ENCODE data around the gene MYH4. TPM values are rescaled to one million over a fixed set of nuclear protein-coding genes. Genes with fewer than 3 reads are reported as not detected.

The MYH4 gene
- total RNA-seq, 6 experiments from 2014 or later: 0.07 TPM; not detected in 5

DNA sequence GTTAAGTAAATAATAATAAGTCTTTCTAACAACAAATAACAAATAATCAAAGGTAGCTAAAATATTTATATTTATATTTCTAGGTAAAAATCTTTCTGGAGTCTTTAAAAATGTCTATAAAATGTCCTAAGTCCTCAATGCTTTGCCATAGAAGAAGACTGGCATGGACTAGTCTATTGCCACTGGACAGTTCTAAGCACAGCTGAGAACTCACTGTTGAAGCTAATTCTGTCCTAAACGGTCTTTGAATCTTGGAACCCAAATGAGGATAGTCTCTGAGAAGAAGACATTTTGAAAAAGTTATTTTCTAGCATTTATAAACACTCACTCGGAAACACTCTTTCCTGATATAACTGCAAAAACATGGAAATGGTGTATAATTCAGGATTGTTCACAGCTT is 48.1 kb downstream of the MYH4 start:
- no peaks in the 10 kb centered on the region for H3K9me3 ChIP-seq
- no peak overlapping the region for H3K4me3 ChIP-seq
- ATAC-seq: no peak
- intact Hi-C loops (cut with DNase I): no loop called here
- no peaks in the 10 kb centered on the region for H3K36me3 ChIP-seq
- WGBS (ENCODE audit: insufficient coverage, low coverage, low lambda C conversion rate, missing lambda C conversion rate): 43% methylated on average over 2 of the region's 2 CpGs
- TF ChIP-seq, protein P1, sequence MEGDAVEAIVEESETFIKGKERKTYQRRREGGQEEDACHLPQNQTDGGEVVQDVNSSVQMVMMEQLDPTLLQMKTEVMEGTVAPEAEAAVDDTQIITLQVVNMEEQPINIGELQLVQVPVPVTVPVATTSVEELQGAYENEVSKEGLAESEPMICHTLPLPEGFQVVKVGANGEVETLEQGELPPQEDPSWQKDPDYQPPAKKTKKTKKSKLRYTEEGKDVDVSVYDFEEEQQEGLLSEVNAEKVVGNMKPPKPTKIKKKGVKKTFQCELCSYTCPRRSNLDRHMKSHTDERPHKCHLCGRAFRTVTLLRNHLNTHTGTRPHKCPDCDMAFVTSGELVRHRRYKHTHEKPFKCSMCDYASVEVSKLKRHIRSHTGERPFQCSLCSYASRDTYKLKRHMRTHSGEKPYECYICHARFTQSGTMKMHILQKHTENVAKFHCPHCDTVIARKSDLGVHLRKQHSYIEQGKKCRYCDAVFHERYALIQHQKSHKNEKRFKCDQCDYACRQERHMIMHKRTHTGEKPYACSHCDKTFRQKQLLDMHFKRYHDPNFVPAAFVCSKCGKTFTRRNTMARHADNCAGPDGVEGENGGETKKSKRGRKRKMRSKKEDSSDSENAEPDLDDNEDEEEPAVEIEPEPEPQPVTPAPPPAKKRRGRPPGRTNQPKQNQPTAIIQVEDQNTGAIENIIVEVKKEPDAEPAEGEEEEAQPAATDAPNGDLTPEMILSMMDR (IDR thresholded peaks at IDR 0.05): no peak
- no peak for TF ChIP-seq POLR2A (IDR thresholded peaks at IDR 0.05)
- DNase-seq: no peak
- no peak overlapping the region for H3K27ac ChIP-seq
- no peaks in the 10 kb centered on the region for H3K27me3 ChIP-seq
- H3K4me1 ChIP-seq: no peaks in the 10 kb centered on the region

DNA sequence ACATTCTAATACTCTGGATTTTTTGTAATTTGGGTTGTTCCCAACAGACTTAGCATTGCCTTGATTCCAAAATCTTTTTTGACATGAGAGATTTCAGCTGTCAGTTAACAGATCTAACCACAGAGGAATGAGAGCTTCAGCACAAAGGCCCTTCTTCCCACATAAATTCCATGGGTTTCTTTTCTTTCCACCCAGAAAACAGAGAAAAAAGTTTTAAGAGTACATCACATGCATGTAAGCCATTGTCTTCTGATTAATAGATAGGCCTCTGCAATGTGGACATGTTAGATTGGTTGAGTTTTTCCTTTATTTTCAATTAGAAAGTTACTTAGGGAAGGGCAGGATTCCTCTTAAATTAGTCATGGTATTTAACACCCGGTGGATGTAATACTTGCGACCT is 48.5 kb downstream of the MYH4 start:
- no peak for ATAC-seq
- no peaks in the 10 kb centered on the region for H3K36me3 ChIP-seq
- 67% methylated on average over 2 of the region's 2 CpGs for WGBS (ENCODE audit: insufficient coverage, low coverage, low lambda C conversion rate, missing lambda C conversion rate)
- no peak overlapping the region for H3K4me3 ChIP-seq
- no peak for TF ChIP-seq POLR2A (IDR thresholded peaks at IDR 0.05)
- TF ChIP-seq, protein P1 (IDR thresholded peaks at IDR 0.05): no peak
- DNase-seq: no peak
- no peaks in the 10 kb centered on the region for H3K4me1 ChIP-seq
- intact Hi-C loops (cut with DNase I): no loop called here
- no peaks in the 10 kb centered on the region for H3K9me3 ChIP-seq
- no peak overlapping the region for H3K27ac ChIP-seq
- no peaks in the 10 kb centered on the region for H3K27me3 ChIP-seq

DNA sequence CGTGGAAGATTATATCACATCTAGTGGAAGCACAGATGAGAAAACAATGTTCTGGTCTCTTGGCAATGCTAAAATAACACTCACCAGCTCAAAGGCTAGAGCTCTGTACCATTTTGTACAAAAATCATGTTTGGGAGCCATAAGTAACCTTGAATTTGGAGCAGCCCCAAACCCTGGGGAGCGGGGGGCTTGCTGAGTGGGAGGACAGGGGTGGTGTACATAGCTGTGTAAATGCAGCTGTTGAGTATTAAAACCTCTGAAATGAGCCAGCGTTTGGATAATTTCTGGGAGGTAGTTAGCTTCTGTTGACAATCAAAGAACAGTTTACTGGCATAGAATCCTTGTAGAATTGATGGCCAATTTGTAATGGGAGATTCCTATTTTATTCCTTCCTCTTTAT is 51.9 kb downstream of the MYH4 start:
- H3K4me3 ChIP-seq: no peak overlapping the region
- no peaks in the 10 kb centered on the region for H3K4me1 ChIP-seq
- no peaks in the 10 kb centered on the region for H3K9me3 ChIP-seq
- DNase-seq (no peak), ATAC-seq (no peak)
- intact Hi-C loops (cut with DNase I): no loop called here
- H3K27me3 ChIP-seq: no peaks in the 10 kb centered on the region
- WGBS (ENCODE audit: insufficient coverage, low coverage, low lambda C conversion rate, missing lambda C conversion rate): 47% methylated on average over 3 of the region's 3 CpGs
- no peak for TF ChIP-seq POLR2A (IDR thresholded peaks at IDR 0.05)
- TF ChIP-seq, protein P1 (IDR thresholded peaks at IDR 0.05): no peak
- H3K36me3 ChIP-seq: no peaks in the 10 kb centered on the region
- H3K27ac ChIP-seq: no peak overlapping the region

DNA sequence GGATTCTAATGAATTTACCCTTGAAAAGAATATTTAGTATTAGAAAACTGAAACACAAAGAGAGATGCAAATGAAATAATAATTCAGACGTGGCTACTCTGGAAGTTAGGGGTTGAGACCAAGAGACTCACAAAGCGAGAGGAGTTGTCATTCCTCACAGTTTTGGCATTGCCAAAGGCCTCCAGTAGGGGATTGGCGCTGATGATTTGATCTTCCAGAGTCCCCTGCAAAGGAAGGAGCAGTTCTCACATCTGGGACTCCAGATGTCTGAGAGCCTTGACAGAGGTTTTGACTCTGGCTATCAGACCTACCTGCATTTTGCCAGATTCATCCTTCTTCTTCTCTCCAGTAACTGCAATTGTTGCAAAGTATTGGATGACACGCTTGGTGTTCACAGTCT is 54.2 kb downstream of the MYH4 start:
- Histone ChIP-seq H3K36me3 (no peaks in the 10 kb centered on the region), H3K4me1 (no peaks in the 10 kb centered on the region), H3K27ac (no peak overlapping the region), H3K9me3 (no peaks in the 10 kb centered on the region), H3K4me3 (no peak overlapping the region), H3K27me3 (no peaks in the 10 kb centered on the region)
- WGBS (ENCODE audit: insufficient coverage, low coverage, low lambda C conversion rate, missing lambda C conversion rate): 52% methylated on average over 2 of the region's 4 CpGs
- no peak for DNase-seq
- ATAC-seq: no peak
- intact Hi-C loops (cut with DNase I): no loop called here
- no peak for TF ChIP-seq POLR2A (IDR thresholded peaks at IDR 0.05)
- TF ChIP-seq, protein P1 (IDR thresholded peaks at IDR 0.05): no peak

DNA sequence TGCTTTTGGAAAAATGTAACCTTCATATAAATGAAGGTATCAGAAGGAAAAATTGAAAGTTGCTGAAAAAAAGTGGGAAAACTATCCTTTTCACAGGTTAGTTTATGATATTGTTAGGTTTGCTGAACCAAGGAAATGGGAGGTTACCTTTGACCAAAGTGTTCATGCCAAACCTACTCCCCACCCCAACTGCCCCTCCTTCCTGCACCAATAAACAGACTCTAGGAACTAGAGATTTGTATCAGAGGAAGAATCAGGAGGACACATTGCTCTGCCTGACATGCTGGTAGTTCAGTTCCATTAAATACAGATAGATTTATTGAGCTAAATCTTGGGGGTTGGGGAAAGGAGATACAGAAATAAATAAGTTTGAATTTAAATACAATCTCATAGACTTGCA is 65.8 kb downstream of the MYH4 start:
- intact Hi-C loops (cut with DNase I): no loop called here
- DNase-seq (no peak), ATAC-seq (no peak)
- Histone ChIP-seq H3K4me1 (no peaks in the 10 kb centered on the region), H3K27ac (no peak overlapping the region), H3K4me3 (no peak overlapping the region), H3K9me3 (no peaks in the 10 kb centered on the region), H3K27me3 (no peaks in the 10 kb centered on the region), H3K36me3 (no peaks in the 10 kb centered on the region)
- TF ChIP-seq POLR2A (IDR thresholded peaks at IDR 0.05): no peak
- TF ChIP-seq, protein P1 (IDR thresholded peaks at IDR 0.05): no peak
